ENCODE results near the gene GRIN3B. TPM values are rescaled to one million over a fixed set of nuclear protein-coding genes. Genes with fewer than 3 reads are reported as not detected.

Gene GRIN3B
- total and polyA plus RNA-seq, 2 of the 8 experiments (the other 6 are each of a cell fraction or from before 2014, with no cell fraction given), result 0.45 to 1.0 TPM

GRCh38 chr19:973726-974563 is 26.3 kb upstream of the GRIN3B start:
- Histone ChIP-seq H3K4me3 (ENCODE audit: extremely low read depth in 1 of 4, insufficient read depth in 2 of 4, low read depth in 3 of 4, low read length in 4 of 4) (no peak overlapping the region), H4K20me1 (replicated peaks in 1 of 2; ENCODE audit: control insufficient read depth in 1 of 2, insufficient read depth in 2 of 2, low read length in 2 of 2) (no peaks in the 10 kb centered on the region), H3K23me2 (ENCODE audit: low read depth, low read length) (no peaks in the 10 kb centered on the region), H3K27ac (ENCODE audit: low read depth, low read length) (no peak overlapping the region), H3K14ac (ENCODE audit: insufficient read length) (no peak overlapping the region), H3K9me3 (ENCODE audit: insufficient read depth in 2 of 2, low read depth in 1 of 2, low read length in 1 of 2) (peaks cover 5 to 7% of the 10 kb centered on the region in 2 experiments), H2BK120ac (replicated peaks; ENCODE audit: low read depth, low read length) (no peak overlapping the region), H3K27me3 (replicated peaks in 1 of 4; ENCODE audit: control insufficient read depth in 3 of 4, extremely low read depth in 1 of 4, insufficient read depth in 3 of 4, low read length in 3 of 4) (no peaks in the 10 kb centered on the region), H4K8ac (ENCODE audit: extremely low read depth, insufficient read depth, low read length) (no peak overlapping the region; the same call in 1 of the 2 replicates), H3K4me1 (replicated peaks in 1 of 4; ENCODE audit: control insufficient read depth in 3 of 4, insufficient read depth in 4 of 4, low read length in 3 of 4) (peaks cover 0 to 3% (median 0%) of the 10 kb centered on the region in 4 experiments; a peak in 1 of 7 replicates), H4K5ac (ENCODE audit: insufficient read length, low read depth, low read length) (no peak overlapping the region), H3K23ac (ENCODE audit: insufficient read length) (no peak overlapping the region), H3K79me2 (ENCODE audit: control insufficient read depth in 1 of 2, insufficient read depth in 2 of 2, low read length in 2 of 2) (no peaks in the 10 kb centered on the region), H2BK20ac (ENCODE audit: low read length) (no peak overlapping the region), H3K4ac (replicated peaks; ENCODE audit: insufficient read length, low read depth, low read length) (no peak overlapping the region), H2AFZ (ENCODE audit: low read length) (no peak overlapping the region), H3K18ac (ENCODE audit: extremely low read depth, low read length) (no peak overlapping the region), H3K79me1 (ENCODE audit: low read depth, low read length) (no peaks in the 10 kb centered on the region), H3K4me2 (ENCODE audit: insufficient read depth in 1 of 2, low read depth in 2 of 2, low read length in 2 of 2) (no peak overlapping the region), H3K9ac (replicated peaks in 1 of 4; ENCODE audit: extremely low read depth in 1 of 4, low read depth in 3 of 4, low read length in 3 of 4) (no peak overlapping the region), H3K36me3 (ENCODE audit: control insufficient read depth in 2 of 4, insufficient read depth in 4 of 4, low read length in 3 of 4) (peaks cover 3 to 34% (median 17%) of the 10 kb centered on the region in 4 experiments; a peak in 6 of 8 replicates), H2BK5ac (ENCODE audit: low read depth, low read length) (no peak overlapping the region), H3K56ac (replicated peaks; ENCODE audit: insufficient read length, low read depth, low read length) (no peak overlapping the region), H2AK5ac (ENCODE audit: low read depth, low read length) (no peak overlapping the region), H4K91ac (replicated peaks; ENCODE audit: insufficient read length, low read length) (no peak overlapping the region), H2BK15ac (ENCODE audit: low read length) (no peak overlapping the region), H2BK12ac (ENCODE audit: low read depth, low read length) (no peak overlapping the region)
- 92% methylated on average over 22 of the region's 29 CpGs; no CpG with 5 or more reads in 1 of the 2 experiments for WGBS, 2 experiments (ENCODE audit: extremely low coverage in 1 of 2, insufficient coverage in 1 of 2, insufficient read length in 1 of 2, insufficient replicate concordance in 2 of 2, low coverage in 1 of 2, low lambda C conversion rate in 2 of 2, missing lambda C conversion rate in 1 of 2)
- ChIA-PET CTCF (ENCODE audit: partially characterized antibody) (interaction anchor here (0.6 to 1.1 kb wide), 5 partner anchors 8 to 51 kb away, joined by 3 to 8 read pairs (median 3); no protein-coding TSS in a partner anchor), POLR2A (ENCODE audit: partially characterized antibody) (interaction anchor here (0.8 to 1.5 kb wide), 4 partner anchors 10 to 46 kb away, joined by 3 to 6 read pairs (median 4); partner anchors contain the start of gene WDR18)
- no peak for FAIRE-seq
- no peak for DNase-seq (ENCODE audit: low read depth in 1 of 2, low spot score in 2 of 2)
- TF ChIP-seq CHD2 (IDR thresholded peaks at IDR 0.05; ENCODE audit: low read length) (no peak), RNF2 (IDR thresholded peaks at IDR 0.05; ENCODE audit: borderline replicate concordance, low read depth, low read length, missing control alignments, poor library complexity, severe bottlenecking) (no peak), RAD21 (IDR thresholded peaks at IDR 0.05 in 1 of 2, conservative IDR thresholded peaks at IDR 0.05 in 1 of 2; ENCODE audit: low read depth in 2 of 2, low read length in 2 of 2) (no peak), EGR1 (IDR thresholded peaks at IDR 0.05; ENCODE audit: borderline replicate concordance, low read depth, low read length) (no peak), TCF12 (IDR thresholded peaks at IDR 0.05; ENCODE audit: low read depth, low read length) (no peak), FOSL1 (IDR thresholded peaks at IDR 0.05; ENCODE audit: insufficient read depth, low read depth, low read length) (no peak), CHD1 (IDR thresholded peaks at IDR 0.05; ENCODE audit: low read depth, low read length) (no peak), SUZ12 (IDR thresholded peaks at IDR 0.05; ENCODE audit: low read length) (no peak), BRCA1 (IDR thresholded peaks at IDR 0.05; ENCODE audit: low read depth, low read length) (no peak), TBP (IDR thresholded peaks at IDR 0.05; ENCODE audit: low read depth, low read length) (no peak), KDM4A (IDR thresholded peaks at IDR 0.05; ENCODE audit: low read depth, low read length, severe bottlenecking) (no peak), TEAD4 (IDR thresholded peaks at IDR 0.05; ENCODE audit: low read depth, low read length) (no peak)

Measured in H1 (cell line).